ENCODE results near the gene GNB2. TPM values are rescaled to one million over a fixed set of nuclear protein-coding genes. Genes with fewer than 3 reads are reported as not detected.

The GNB2 gene
- total RNA-seq (2014; rRNA removed; shearing (Covaris generic)), result 96.3 and 114 TPM in 2 replicates

GRCh38 chr7:100673302-100673941 is at the start of gene GNB2:
GNB2 (plus strand) TSS chr7:100673740; CDS start chr7:100676266, 2,526 bp downstream.

GRCh38 chr7:100641463-100641859 is 32.1 kb upstream of the GNB2 start, which contains the start of gene TFR2:
TFR2 (minus strand) TSS chr7:100641552; CDS start chr7:100641509, 43 bp downstream.

GRCh38 chr7:100655908-100656674 is 17.4 kb upstream of the GNB2 start, which contains the start of gene ACTL6B:
ACTL6B (minus strand) TSS chr7:100656448; CDS start chr7:100656354, 94 bp downstream.

GRCh38 chr7:100694098-100694745 is 20.7 kb downstream of the GNB2 start, which contains the start of gene GIGYF1:
GIGYF1 (minus strand) TSS chr7:100694250; CDS start chr7:100688238, 6,012 bp downstream.

GRCh38 chr7:100705753-100706671 is 32.5 kb downstream of the GNB2 start, which contains the start of gene POP7:
POP7 (plus strand) TSS chr7:100706121; CDS start chr7:100706831, 710 bp downstream.

GRCh38 chr7:100720279-100720670 is 46.7 kb downstream of the GNB2 start, which contains the start of gene EPO:
EPO (plus strand) TSS chr7:100720468; CDS start chr7:100720981, 513 bp downstream.

Other genes starting within 250 kb of the GNB2 start
- 0.66 and 2.4 TPM in 2 replicates for gene ZCWPW1, start 245.0 kb upstream of the GNB2 start, total RNA-seq (2014; rRNA removed; shearing (Covaris generic))
- 55.1 and 59.2 TPM in 2 replicates for gene MEPCE, start 243.9 kb upstream of the GNB2 start, total RNA-seq (2014; rRNA removed; shearing (Covaris generic))
- gene PPP1R35, start 237.2 kb upstream of the GNB2 start, total RNA-seq (2014; rRNA removed; shearing (Covaris generic)), result 72.5 and 77.9 TPM in 2 replicates
- gene SPACDR, start 209.5 kb upstream of the GNB2 start, total RNA-seq (2014; rRNA removed; shearing (Covaris generic)), result 0.38 and 0.61 TPM in 2 replicates
- gene TSC22D4, start 194.5 kb upstream of the GNB2 start, total RNA-seq (2014; rRNA removed; shearing (Covaris generic)), result 29.2 and 38.4 TPM in 2 replicates
- gene NYAP1, start 189.8 kb upstream of the GNB2 start, total RNA-seq (2014; rRNA removed; shearing (Covaris generic)), result 0.08 and 0.42 TPM in 2 replicates
- 6.7 and 12.5 TPM in 2 replicates for gene AGFG2, start 134.5 kb upstream of the GNB2 start, total RNA-seq (2014; rRNA removed; shearing (Covaris generic))
- not detected in 2 replicates for gene SAP25, start 99.8 kb upstream of the GNB2 start, total RNA-seq (2014; rRNA removed; shearing (Covaris generic))
- 10.8 and 12.8 TPM in 2 replicates for gene LRCH4, start 87.6 kb upstream of the GNB2 start, total RNA-seq (2014; rRNA removed; shearing (Covaris generic))
- 0.69 and 3.8 TPM in 2 replicates for gene FBXO24, start 87.4 kb upstream of the GNB2 start, total RNA-seq (2014; rRNA removed; shearing (Covaris generic))
- gene PCOLCE, start 71.4 kb upstream of the GNB2 start, total RNA-seq (2014; rRNA removed; shearing (Covaris generic)), result 143 and 144 TPM in 2 replicates
- gene MOSPD3, start 61.2 kb upstream of the GNB2 start, total RNA-seq (2014; rRNA removed; shearing (Covaris generic)), result 8.6 and 14.9 TPM in 2 replicates
- gene TFR2, start 32.2 kb upstream of the GNB2 start, total RNA-seq (2014; rRNA removed; shearing (Covaris generic)), result 0.04 TPM in 1 of 2 replicates, not detected in the other
- not detected in 2 replicates for gene ACTL6B, start 17.3 kb upstream of the GNB2 start, total RNA-seq (2014; rRNA removed; shearing (Covaris generic))
- gene GIGYF1, start 20.5 kb downstream of the GNB2 start, total RNA-seq (2014; rRNA removed; shearing (Covaris generic)), result 25.1 and 25.2 TPM in 2 replicates
- 94.5 and 103 TPM in 2 replicates for gene POP7, start 32.4 kb downstream of the GNB2 start, total RNA-seq (2014; rRNA removed; shearing (Covaris generic))
- gene EPO, start 46.7 kb downstream of the GNB2 start, total RNA-seq (2014; rRNA removed; shearing (Covaris generic)), result not detected in 2 replicates
- not detected in 2 replicates for gene ZAN, start 59.9 kb downstream of the GNB2 start, total RNA-seq (2014; rRNA removed; shearing (Covaris generic))
- 36.7 and 37.4 TPM in 2 replicates for gene EPHB4, start 153.8 kb downstream of the GNB2 start, total RNA-seq (2014; rRNA removed; shearing (Covaris generic))
- 10.4 and 12.2 TPM in 2 replicates for gene SLC12A9, start 179.0 kb downstream of the GNB2 start, total RNA-seq (2014; rRNA removed; shearing (Covaris generic))
- gene TRIP6, start 193.6 kb downstream of the GNB2 start, total RNA-seq (2014; rRNA removed; shearing (Covaris generic)), result 76.9 and 86.3 TPM in 2 replicates
- 127 and 132 TPM in 2 replicates for gene SRRT, start 201.4 kb downstream of the GNB2 start, total RNA-seq (2014; rRNA removed; shearing (Covaris generic))
- 12.3 and 16.0 TPM in 2 replicates for gene UFSP1, start 216.0 kb downstream of the GNB2 start, total RNA-seq (2014; rRNA removed; shearing (Covaris generic))
- gene ACHE, start 222.1 kb downstream of the GNB2 start, total RNA-seq (2014; rRNA removed; shearing (Covaris generic)), result 0.29 TPM in 1 of 2 replicates, not detected in the other

All from A375 (cell line).